Fibroblast of pulmonary artery (primary cell): ENCODE data around the gene WNT1.

Experiments used
- DNase-seq: peaks from one replicate; pipeline ENCODE4 v3.0.0-alpha.2; 2010; ENCODE audit warnings: low read depth
- H3K4me3 ChIP-seq: replicated peaks from 2 replicates; pipeline ENCODE4 v1.5.1; 2011; ENCODE audit warnings: low read depth, mild to moderate bottlenecking, control low read depth, low read length, moderate library complexity
- TF ChIP-seq, protein P1 (sequence below): IDR thresholded peaks from 2 replicates; pipeline ENCODE4 v1.5.1; 2011; ENCODE audit warnings: mild to moderate bottlenecking, control low read depth, low read length, inconsistent platforms; ENCODE audit errors: missing control alignments

The WNT1 gene

DNA sequence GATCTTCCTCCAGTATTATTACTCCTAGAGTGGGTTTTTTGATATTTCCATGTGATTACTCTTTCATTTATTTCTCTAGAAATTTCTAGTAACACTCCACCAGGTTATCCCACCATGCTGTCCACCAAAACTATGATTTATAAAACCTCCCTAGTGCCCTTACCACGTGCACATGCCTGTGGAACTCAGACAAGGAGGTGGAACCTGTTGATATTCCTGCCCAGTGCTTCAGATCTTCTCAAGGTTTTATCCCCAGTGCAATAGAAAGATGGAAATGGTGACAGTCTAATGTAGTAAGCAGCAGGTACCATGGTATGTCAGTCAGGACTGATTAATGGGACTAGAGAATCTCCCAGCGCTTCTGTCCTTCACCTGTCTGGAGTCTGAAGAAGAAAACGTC, 17.3 kb upstream of the WNT1 start:
- H3K4me3 ChIP-seq, result no peak overlapping the region
- no peak for DNase-seq
- TF ChIP-seq, protein P1, sequence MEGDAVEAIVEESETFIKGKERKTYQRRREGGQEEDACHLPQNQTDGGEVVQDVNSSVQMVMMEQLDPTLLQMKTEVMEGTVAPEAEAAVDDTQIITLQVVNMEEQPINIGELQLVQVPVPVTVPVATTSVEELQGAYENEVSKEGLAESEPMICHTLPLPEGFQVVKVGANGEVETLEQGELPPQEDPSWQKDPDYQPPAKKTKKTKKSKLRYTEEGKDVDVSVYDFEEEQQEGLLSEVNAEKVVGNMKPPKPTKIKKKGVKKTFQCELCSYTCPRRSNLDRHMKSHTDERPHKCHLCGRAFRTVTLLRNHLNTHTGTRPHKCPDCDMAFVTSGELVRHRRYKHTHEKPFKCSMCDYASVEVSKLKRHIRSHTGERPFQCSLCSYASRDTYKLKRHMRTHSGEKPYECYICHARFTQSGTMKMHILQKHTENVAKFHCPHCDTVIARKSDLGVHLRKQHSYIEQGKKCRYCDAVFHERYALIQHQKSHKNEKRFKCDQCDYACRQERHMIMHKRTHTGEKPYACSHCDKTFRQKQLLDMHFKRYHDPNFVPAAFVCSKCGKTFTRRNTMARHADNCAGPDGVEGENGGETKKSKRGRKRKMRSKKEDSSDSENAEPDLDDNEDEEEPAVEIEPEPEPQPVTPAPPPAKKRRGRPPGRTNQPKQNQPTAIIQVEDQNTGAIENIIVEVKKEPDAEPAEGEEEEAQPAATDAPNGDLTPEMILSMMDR, result no peak

DNA sequence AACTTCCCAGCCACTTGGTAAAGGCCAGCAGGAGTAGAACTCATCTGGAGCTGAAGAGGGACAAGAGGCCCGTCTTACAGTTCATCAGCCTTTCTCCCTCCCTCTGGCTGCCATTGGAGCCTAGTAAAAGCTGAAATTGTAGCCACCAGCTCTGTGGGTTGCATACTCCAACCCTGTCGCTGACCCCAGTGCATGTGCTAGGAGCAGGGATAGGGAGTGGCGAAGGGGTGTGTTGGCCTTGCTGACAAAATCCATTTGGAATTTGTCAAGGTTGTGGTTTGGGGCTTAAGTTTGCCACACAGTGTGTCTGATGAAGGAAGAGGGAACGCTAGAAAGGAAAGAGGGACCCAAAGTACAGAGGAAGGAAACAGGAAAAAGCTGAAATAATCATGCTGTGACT, 16.8 kb upstream of the WNT1 start:
- DNase-seq, result no peak
- TF ChIP-seq, protein P1, result no peak
- H3K4me3 ChIP-seq, result no peak overlapping the region

DNA sequence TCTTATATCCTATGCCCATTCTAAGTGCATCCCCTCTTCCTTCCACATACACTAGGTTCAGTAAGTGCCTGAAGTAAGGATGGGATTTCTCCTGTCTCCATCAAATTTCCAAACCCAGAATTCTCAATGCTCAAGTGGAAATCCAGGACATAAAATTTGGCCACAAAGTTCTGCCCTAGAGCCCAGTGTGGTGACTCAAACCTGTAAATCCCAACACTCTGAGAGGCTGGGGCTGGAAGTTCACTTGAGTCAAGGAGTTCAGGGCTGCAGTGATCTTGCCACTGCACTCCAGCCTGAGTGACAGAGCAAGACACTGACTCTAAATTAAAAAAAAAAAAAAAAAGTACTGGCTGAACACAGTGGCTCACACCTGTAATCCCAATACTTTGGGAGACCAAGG, 16.3 kb upstream of the WNT1 start:
- H3K4me3 ChIP-seq, result no peak overlapping the region
- TF ChIP-seq, protein P1, result no peak
- DNase-seq, result no peak

DNA sequence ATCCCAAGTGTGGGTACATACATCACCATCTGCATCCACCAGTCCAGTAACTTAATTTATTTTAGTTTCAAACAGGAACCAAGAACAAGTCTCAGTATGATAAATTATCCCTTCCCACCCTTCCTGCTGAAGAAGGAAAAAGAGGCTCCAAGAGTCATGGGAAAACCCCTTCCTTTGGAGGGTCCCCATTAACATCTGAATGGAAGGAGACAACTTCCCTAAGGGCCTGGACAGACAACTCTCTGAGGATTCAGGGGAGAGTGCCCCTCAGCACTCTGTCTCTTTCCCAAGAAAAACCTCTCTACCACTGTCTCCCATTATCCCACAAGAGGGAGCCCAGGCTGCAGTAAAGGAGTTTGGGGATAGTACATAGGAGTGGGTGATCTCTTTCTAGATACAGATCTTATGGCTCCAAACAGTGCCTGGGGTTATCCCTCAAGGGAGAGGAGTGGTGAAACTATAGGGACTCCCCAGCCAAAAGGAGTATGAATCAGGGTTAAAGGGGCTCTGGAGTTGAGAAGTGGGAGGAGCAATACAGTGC, 12.8 kb upstream of the WNT1 start:
- DNase-seq, result no peak
- TF ChIP-seq, protein P1, result peak; percentile 48

DNA sequence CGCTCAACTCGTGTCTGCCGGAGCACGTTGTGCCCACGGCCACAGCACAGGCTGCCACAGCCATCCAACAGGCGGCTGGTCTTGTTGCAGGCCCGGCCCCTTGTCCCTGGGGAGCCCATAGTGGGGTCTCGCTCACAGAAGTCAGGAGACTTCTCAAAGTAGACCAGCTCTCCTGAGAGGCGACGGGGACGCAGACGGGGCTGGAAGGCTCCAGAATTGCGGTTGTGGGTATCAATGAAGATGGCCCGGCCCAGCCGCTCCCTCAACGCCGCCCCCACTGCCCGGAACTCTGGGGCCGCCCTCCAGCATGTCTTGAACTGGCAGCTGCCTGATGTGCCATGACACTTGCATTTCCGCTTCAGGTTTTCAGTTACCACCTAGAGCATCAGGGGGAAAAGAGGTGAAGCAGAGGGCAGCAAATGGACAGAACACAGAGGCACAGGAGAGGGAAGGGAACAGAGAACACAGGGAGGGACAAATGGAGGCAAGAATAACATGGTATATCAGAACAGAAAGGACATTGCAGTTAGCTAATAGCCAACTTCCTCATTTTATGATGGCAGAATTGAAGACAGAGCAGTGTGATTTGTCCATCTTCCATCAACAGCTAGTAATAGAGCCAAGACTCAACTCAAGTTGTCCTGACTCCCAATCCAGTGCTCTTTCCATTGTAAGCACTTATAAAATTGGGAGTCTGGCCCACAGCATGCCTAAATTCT, 11.8 kb upstream of the WNT1 start:
- no peak overlapping the region for H3K4me3 ChIP-seq
- DNase-seq, result no peak
- TF ChIP-seq, protein P1, result no peak

More for the DNA sequence above, 12.8 kb upstream of the WNT1 start:
- no peak overlapping the region for H3K4me3 ChIP-seq

DNA sequence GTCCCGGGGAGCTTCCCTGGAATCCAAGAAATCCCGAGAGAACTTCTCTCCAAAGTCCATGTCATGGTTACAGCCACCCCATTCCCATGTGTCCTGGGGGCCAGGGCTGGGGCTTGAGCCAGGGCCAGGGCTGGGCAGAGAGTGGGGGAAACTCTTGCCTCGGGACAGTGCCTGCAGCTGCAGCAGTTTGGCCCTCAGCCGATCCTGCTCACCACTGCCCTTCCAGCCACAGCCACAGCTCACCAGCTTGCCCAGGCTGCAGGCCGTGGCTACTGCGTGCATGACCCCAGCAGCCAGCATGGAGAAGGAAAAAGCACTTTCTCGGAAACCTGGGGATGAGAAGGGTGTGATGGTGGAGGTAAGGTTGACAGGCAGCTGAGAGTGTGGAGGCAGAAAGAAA, 10.1 kb upstream of the WNT1 start:
- no peak for DNase-seq
- H3K4me3 ChIP-seq, result no peak overlapping the region
- TF ChIP-seq, protein P1, result no peak

DNA sequence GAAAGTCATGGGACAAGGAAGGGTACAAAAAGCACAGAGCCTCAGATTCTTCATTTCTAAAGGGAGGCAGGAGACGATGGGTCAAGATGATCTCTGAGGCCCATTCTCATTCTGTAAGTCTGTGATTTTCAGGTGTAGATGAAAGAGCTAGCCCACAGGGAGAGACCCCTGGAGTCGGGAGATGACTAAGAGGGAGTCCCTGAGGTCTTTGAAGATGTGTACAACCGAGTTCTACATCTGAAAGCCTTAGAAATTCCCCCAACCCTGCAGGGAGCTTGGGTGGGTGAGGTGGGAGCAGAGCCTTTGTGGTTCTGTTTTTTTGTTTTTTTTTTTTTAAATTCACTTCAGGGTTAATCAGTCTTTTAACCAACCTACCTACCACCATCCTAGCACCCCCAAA, 9.7 kb upstream of the WNT1 start:
- DNase-seq, result no peak
- no peak overlapping the region for H3K4me3 ChIP-seq
- TF ChIP-seq, protein P1, result no peak
